GM23248 (cell line): Measurements from ENCODE around the gene IGF1R.

Source experiments
- EZH2 ChIP-seq: fragments of 200-600 bp; sonication (generic); IDR thresholded peaks from 2 replicates; pipeline ENCODE4 v1.6.1; 2018; ENCODE audit warnings: antibody characterized with exemption, mild to moderate bottlenecking; ENCODE audit not compliant: insufficient read depth, poor library complexity, severe bottlenecking
- EZH2phosphoT487 ChIP-seq: fragments of 200-600 bp; sonication (generic); IDR thresholded peaks from 2 replicates; pipeline ENCODE4 v1.6.1; 2018; ENCODE audit warnings: antibody characterized with exemption, moderate library complexity, mild to moderate bottlenecking, low read depth; ENCODE audit not compliant: insufficient read depth

DNA sequence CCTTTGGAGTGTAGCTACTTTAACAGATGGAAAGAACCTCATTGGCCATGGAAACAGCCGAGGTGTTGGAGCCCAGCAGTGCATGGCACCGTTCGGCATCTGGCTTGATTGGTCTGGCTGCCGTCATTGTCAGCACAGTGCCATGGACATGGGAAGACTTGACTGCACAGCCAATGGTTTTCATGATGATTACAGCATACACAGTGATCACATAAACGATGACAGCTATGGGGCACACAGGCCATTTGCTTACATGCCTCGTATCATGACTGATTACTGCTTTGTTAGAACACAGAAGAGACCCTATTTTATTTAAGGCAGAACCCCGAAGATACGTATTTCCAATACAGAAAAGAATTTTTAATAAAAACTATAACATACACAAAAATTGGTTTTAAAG lies 315.1 kb downstream of the IGF1R start:
- no peak for TF ChIP-seq EZH2
- no peak for TF ChIP-seq EZH2phosphoT487
